T-helper 2 cell treated with Interferon-gamma antibody and Interleukin-4, amounts not matched to agents 5 μg/mL and 100 μg/mL, for 36 hours (primary cell): ENCODE measurements around the gene PITPNM1.
"Not testable (repeated sequence)": the region's sequence is repeated elsewhere in the genome, so short reads cannot be mapped to it uniquely, and the experiment has no call there.

Experiments
- DNase-seq: peaks from one replicate; pipeline ENCODE4 v3.0.0; 2021; ENCODE audit warnings: low spot score
- H3K27ac Mint-ChIP-seq: one replicate; pipeline ENCODE4 v1.8.0; 2021; ENCODE audit warnings: mild to moderate bottlenecking, mixed read lengths
- H3K27me3 Mint-ChIP-seq: one replicate; pipeline ENCODE4 v1.8.0; 2021; ENCODE audit warnings: low read depth, mixed read lengths
- H3K36me3 Mint-ChIP-seq: one replicate; pipeline ENCODE4 v1.8.0; 2021; ENCODE audit warnings: low read depth, mixed read lengths
- H3K4me1 Mint-ChIP-seq: one replicate; pipeline ENCODE4 v1.8.0; 2021; ENCODE audit warnings: low read depth, mixed read lengths
- H3K4me3 Mint-ChIP-seq: one replicate; pipeline ENCODE4 v1.8.0; 2022; ENCODE audit warnings: mild to moderate bottlenecking, moderate library complexity, mixed read lengths
- H3K9me3 Mint-ChIP-seq: one replicate; pipeline ENCODE4 v1.8.0; 2021; ENCODE audit warnings: mixed read lengths

PITPNM1 gene

DNA sequence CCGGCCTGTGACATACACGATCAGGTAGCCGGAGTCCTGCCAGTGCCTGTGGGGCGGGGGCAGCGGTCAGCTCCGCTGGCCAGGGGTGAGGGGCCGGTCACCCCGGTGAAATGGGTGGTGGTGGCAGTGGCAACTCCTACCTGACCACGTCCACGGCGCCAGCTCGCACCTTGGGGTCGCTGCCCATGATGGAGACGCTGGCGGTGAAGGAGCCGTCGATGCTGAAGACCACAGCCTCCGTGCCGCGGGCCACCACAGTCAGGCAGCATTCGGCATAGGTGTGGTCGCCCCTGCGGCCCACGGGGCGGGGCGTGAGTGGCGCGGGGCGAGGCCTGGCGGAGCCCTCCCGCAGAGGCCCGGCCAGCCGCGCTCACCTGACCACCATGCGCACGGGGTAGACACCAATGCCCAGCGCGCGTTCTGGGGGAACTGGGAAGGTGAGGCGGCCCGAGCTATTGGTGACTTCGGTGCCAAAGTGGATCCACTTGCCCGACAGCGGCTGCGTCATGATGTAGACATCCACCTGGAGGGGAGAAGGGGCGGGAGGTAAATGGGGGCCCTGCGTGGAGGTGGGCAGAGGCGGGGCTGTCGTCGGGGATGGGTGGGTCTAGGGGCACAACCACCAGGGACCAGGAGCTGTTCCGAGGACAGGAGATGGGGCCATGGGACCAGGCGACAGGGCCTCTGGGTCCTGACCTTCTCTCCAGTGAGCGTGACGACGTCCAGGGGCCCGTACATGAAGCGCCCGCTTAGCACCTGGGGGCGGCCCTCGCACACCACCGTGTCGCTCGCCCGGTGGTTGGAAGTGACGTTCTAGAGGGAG is 11.4 kb downstream of the PITPNM1 start:
- peaks cover 2% of the 10 kb centered on the region for H3K4me1 Mint-ChIP-seq
- no peaks in the 10 kb centered on the region for H3K27me3 Mint-ChIP-seq
- no peaks in the 10 kb centered on the region for H3K9me3 Mint-ChIP-seq
- H3K36me3 Mint-ChIP-seq = peaks cover 33% of the 10 kb centered on the region
- H3K27ac Mint-ChIP-seq = no peak overlapping the region
- no peak for DNase-seq
- H3K4me3 Mint-ChIP-seq = no peak overlapping the region

GRCh38 chr11:67492801-67493547 is 12.2 kb downstream of the PITPNM1 start:
- H3K4me3 Mint-ChIP-seq = no peak overlapping the region
- no peaks in the 10 kb centered on the region for H3K27me3 Mint-ChIP-seq
- peaks cover 39% of the 10 kb centered on the region for H3K36me3 Mint-ChIP-seq
- H3K9me3 Mint-ChIP-seq = no peaks in the 10 kb centered on the region
- peaks cover 9% of the 10 kb centered on the region for H3K4me1 Mint-ChIP-seq
- no peak for DNase-seq
- no peak overlapping the region for H3K27ac Mint-ChIP-seq

DNA sequence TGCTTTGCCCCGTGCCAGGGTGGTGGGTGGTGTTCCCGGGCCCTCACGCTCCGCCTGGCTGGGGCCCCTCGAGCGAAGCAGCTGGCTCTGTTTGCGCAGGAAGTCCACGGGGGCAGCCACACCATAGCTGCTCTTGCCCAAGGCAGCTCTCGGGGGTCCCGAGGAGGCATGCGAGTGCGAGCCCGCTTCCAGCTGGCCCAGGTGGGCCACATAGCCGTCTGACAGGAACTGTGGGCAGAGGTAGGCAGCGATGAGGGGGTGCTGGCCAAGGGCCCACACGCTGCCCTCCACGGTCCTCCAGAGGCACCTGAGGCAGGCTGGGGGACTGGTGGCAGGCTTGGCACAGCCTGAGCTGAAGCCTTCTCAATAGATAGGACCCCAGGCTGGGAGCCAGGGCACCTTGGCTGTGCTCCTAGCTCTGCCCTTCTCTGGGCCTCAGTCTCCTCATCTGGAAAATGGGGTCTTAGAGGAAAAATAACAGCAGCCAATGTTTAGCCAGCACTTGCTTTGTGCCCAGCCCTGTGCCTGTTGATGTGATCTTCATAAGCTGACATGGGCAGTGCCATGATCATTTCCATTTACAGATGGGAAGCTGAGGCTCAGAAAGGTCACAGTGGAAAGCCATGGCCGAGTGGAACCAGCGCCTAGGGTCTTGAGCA is 13.0 kb downstream of the PITPNM1 start:
- no peaks in the 10 kb centered on the region for H3K27me3 Mint-ChIP-seq
- no peak for DNase-seq
- no peak overlapping the region for H3K27ac Mint-ChIP-seq
- H3K9me3 Mint-ChIP-seq = no peaks in the 10 kb centered on the region
- no peak overlapping the region for H3K4me3 Mint-ChIP-seq
- peaks cover 42% of the 10 kb centered on the region for H3K36me3 Mint-ChIP-seq
- peaks cover 16% of the 10 kb centered on the region for H3K4me1 Mint-ChIP-seq

GRCh38 chr11:67491276-67492068 is 13.7 kb downstream of the PITPNM1 start:
- H3K27me3 Mint-ChIP-seq = no peaks in the 10 kb centered on the region
- H3K4me1 Mint-ChIP-seq = peaks cover 22% of the 10 kb centered on the region
- no peaks in the 10 kb centered on the region for H3K9me3 Mint-ChIP-seq
- no peak for DNase-seq
- H3K4me3 Mint-ChIP-seq = no peak overlapping the region
- H3K36me3 Mint-ChIP-seq = peaks cover 42% of the 10 kb centered on the region
- H3K27ac Mint-ChIP-seq = no peak overlapping the region

DNA sequence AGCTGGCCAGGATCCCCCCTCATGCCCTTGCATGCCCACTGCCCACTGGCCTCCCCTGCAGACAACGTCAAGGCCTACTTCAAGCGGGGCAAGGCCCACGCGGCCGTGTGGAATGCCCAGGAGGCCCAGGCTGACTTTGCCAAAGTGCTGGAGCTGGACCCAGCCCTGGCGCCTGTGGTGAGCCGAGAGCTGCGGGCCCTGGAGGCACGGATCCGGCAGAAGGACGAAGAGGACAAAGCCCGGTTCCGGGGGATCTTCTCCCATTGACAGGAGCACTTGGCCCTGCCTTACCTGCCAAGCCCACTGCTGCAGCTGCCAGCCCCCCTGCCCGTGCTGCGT is 14.5 kb downstream of the PITPNM1 start:
- H3K27ac Mint-ChIP-seq = no peak overlapping the region
- H3K36me3 Mint-ChIP-seq = peaks cover 44% of the 10 kb centered on the region
- H3K9me3 Mint-ChIP-seq = no peaks in the 10 kb centered on the region
- H3K27me3 Mint-ChIP-seq = no peaks in the 10 kb centered on the region
- peaks cover 30% of the 10 kb centered on the region for H3K4me1 Mint-ChIP-seq
- no peak overlapping the region for H3K4me3 Mint-ChIP-seq
- DNase-seq = no peak

GRCh38 chr11:67489885-67490726 is 15.1 kb downstream of the PITPNM1 start:
- no peak overlapping the region for H3K4me3 Mint-ChIP-seq
- H3K4me1 Mint-ChIP-seq = peaks cover 32% of the 10 kb centered on the region
- no peaks in the 10 kb centered on the region for H3K9me3 Mint-ChIP-seq
- no peak for DNase-seq
- peaks cover 44% of the 10 kb centered on the region for H3K36me3 Mint-ChIP-seq
- H3K27me3 Mint-ChIP-seq = no peaks in the 10 kb centered on the region
- H3K27ac Mint-ChIP-seq = peak overlapping the region; percentile 68

- H3K9me3 Mint-ChIP-seq = no peaks in the 10 kb centered on the region
- no peak overlapping the region for H3K4me3 Mint-ChIP-seq
- peak overlapping the region; percentile 68 for H3K27ac Mint-ChIP-seq
- peaks cover 40% of the 10 kb centered on the region for H3K4me1 Mint-ChIP-seq
- no peak for DNase-seq
- peaks cover 49% of the 10 kb centered on the region for H3K36me3 Mint-ChIP-seq
- no peaks in the 10 kb centered on the region for H3K27me3 Mint-ChIP-seq
These were observed 15.8 kb downstream of the PITPNM1 start for GRCh38 chr11:67489203-67489884.

DNA sequence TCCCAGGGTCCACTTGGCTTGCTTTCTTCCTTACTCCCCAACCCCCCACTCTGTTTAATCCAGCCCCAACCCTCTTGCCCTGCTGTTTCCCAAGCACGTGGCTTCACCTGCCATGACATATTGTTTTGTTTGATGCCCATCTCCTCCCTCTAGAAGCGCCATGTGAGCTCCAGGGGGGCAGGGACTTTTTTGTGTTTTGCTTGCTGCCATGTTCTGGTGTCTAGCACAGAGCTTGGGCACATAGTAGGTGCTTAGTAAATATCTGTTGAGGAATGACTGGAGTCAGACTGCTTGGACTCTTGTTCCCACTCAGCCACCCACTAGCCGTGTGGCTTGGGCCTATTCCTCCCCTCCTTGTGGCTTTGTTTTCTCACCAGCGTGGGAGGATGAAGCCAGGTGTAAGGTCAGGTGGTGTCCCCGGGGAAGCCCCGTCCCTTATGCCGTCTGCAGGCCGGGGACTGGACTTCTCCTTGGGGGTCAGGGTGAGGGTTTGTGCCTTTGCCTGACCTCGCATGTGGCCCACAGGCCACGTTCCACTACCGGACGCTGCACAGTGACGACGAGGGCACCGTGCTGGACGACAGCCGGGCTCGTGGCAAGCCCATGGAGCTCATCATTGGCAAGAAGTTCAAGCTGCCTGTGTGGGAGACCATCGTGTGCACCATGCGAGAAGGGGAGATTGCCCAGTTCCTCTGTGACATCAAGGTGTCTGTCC is 18.5 kb downstream of the PITPNM1 start:
- peak overlapping the region; percentile 90 for H3K4me3 Mint-ChIP-seq
- no peaks in the 10 kb centered on the region for H3K9me3 Mint-ChIP-seq
- H3K4me1 Mint-ChIP-seq = peaks cover 53% of the 10 kb centered on the region
- DNase-seq = peak; percentile 72
- peaks cover 46% of the 10 kb centered on the region for H3K36me3 Mint-ChIP-seq
- H3K27ac Mint-ChIP-seq = peak overlapping the region; percentile 99
- no peaks in the 10 kb centered on the region for H3K27me3 Mint-ChIP-seq

GRCh38 chr11:67485873-67486361 is 19.2 kb downstream of the PITPNM1 start:
- Mint-ChIP-seq H3K36me3 (peaks cover 43% of the 10 kb centered on the region), H3K4me1 (peaks cover 53% of the 10 kb centered on the region), H3K27ac (peak overlapping the region; percentile 99), H3K4me3 (peak overlapping the region; percentile 90)
- peak; percentile 60 for DNase-seq
- not testable (repeated sequence) for H3K27me3 Mint-ChIP-seq, H3K9me3 Mint-ChIP-seq

DNA sequence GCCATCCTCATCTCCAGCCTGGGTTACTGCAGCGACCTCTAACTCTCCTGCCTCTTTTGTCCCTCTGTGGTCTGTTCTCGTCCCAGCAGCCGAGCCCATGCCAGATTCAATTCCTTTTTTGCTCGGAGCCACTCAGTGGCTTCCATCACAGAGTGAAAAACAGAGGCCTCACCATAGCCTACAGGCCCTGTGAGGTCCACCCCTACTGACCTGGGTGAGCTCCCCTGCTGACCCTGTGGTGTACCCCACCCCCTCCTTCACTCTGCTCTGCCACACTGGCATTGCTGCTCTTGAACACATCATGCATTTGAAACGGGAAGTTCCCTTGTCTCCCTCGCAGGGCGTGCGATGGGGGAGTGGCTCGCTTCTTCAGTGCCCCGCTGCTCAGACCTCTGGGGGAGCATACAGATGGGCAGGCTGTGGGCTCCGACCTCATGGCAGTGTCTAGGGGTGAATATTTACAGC is 20.3 kb downstream of the PITPNM1 start:
- peak; percentile 75 for DNase-seq
- Mint-ChIP-seq H3K9me3 (no peaks in the 10 kb centered on the region), H3K27ac (peak overlapping the region; percentile 99), H3K4me1 (peaks cover 53% of the 10 kb centered on the region), H3K4me3 (peak overlapping the region; percentile 90), H3K36me3 (peaks cover 38% of the 10 kb centered on the region), H3K27me3 (peaks cover 3% of the 10 kb centered on the region)

- Mint-ChIP-seq H3K9me3 (no peaks in the 10 kb centered on the region), H3K4me3 (peak overlapping the region; percentile 90), H3K27ac (peak overlapping the region; percentile 99), H3K4me1 (peaks cover 51% of the 10 kb centered on the region), H3K36me3 (peaks cover 34% of the 10 kb centered on the region), H3K27me3 (peaks cover 6% of the 10 kb centered on the region)
- peak; percentile 78 for DNase-seq
These were observed 21.1 kb downstream of the PITPNM1 start for GRCh38 chr11:67483831-67484665.
